ENCODE data around the gene KRT3.

KRT3 gene

GRCh38 chr12:52795694-52796428, at the start of gene KRT3:
KRT3 (minus strand) TSS chr12:52796117; CDS start chr12:52796042, 75 bp downstream.
- FAIRE-seq (no peak), DNase-seq (ENCODE audit: extremely low spot score, insufficient read length, low read depth) (no peak)

DNA sequence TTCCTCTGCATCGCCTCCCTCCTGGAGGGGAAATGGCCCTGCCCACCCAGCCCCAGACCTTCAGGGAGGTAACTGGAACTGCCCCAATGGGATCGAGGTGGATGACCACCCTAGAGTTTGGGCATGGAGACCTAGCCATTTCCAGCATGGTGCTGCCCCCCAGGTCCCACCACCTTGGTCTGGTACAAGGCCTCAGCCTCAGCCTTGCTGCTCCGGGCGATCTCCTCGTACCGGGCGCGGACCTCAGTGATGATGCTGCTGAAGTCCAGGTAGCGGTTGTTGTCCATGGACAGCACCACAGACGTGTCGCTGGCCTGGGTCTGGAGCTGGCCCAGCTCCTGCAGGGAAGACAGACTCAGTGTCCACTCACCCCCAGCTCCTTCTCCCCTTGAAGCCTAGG, 48.5 kb upstream of the KRT3 start:
- FAIRE-seq (no peak), DNase-seq (ENCODE audit: extremely low spot score, insufficient read length, low read depth) (no peak)

DNA sequence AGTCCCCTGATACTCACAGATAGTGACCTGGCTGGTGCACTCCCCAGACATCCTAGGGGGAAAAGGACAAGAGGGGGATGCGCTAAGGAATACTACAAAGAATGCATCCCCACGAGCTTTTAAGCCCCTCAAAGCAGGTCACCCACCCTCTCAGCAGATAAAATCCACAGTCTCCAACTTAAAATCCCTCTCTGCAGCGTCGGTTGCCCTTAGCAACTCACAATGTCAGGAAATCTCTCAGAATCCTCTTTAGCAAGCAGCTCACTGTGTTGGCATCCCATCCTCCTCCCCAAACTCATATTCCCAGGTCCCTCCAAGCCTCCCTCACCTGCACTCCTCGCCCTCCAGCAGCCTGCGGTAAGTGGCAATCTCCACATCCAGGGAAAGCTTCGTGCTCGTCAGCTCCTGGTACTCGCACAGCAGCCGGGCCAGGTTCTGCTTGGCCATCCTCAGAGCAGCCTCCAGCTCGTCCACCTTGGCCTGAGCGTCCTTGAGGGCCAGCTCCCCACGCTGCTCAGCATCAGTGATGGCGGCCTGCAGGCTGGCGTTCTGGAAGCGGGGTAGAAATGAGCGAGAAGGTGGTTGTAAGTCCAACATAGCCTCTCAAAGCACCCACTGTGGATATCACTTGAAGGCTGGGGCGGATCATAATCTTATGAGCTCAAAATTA, 43.7 kb upstream of the KRT3 start:
- FAIRE-seq: no peak
- DNase-seq (ENCODE audit: extremely low spot score, insufficient read length, low read depth): no peak

GRCh38 chr12:52838609-52839435, 42.9 kb upstream of the KRT3 start:
- DNase-seq (ENCODE audit: extremely low spot score, insufficient read length, low read depth) (no peak), FAIRE-seq (no peak)

GRCh38 chr12:52837781-52838608, 42.1 kb upstream of the KRT3 start:
- no peak for DNase-seq (ENCODE audit: extremely low spot score, insufficient read length, low read depth)

DNA sequence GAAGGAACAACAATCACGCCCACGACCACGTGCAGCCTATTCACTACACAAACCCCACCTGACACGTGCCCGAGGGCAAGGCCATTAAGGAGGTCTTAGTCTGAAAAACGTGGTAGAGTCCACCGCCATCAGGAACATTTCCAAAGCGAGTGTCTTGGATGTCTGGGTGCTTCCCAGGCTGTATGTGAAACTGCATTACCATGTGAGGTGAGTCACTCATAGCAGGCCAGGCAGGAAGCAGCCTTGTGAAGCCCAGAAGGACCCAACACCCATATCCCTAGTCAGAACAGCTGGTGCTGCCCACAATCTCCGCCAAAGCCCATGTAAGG, 41.5 kb upstream of the KRT3 start:
- FAIRE-seq: no peak

More at GRCh38 chr12:52837781-52838608, 42.1 kb upstream of the KRT3 start:
- no peak for FAIRE-seq

GRCh38 chr12:52836491-52837412, 40.8 kb upstream of the KRT3 start:
- FAIRE-seq (no peak), DNase-seq (ENCODE audit: extremely low spot score, insufficient read length, low read depth) (no peak)

More for the DNA sequence above, 41.5 kb upstream of the KRT3 start:
- DNase-seq (ENCODE audit: extremely low spot score, insufficient read length, low read depth): no peak

- DNase-seq (ENCODE audit: extremely low spot score, insufficient read length, low read depth): no peak
Measured at GRCh38 chr12:52836042-52836466, 40.1 kb upstream of the KRT3 start.

GRCh38 chr12:52835271-52836041, 39.5 kb upstream of the KRT3 start:
- no peak for DNase-seq (ENCODE audit: extremely low spot score, insufficient read length, low read depth)
- FAIRE-seq: no peak

More at GRCh38 chr12:52836042-52836466, 40.1 kb upstream of the KRT3 start:
- FAIRE-seq: no peak

DNA sequence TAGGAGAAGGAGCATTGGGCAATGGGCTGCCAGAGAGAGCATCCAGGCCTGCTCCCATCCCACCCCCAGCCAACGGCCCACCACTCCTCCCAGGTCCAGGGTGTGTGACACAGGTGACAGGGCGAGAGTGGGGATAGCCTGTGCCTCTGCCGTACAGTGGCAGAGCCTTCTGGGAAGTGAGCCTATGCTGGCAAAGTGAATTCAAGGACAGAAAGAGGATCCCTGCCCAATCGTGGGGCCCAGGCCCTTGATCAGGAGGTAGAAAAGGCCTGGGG, 38.7 kb upstream of the KRT3 start:
- no peak for FAIRE-seq
- DNase-seq (ENCODE audit: extremely low spot score, insufficient read length, low read depth): no peak

GRCh38 chr12:52833922-52834726, 38.2 kb upstream of the KRT3 start, which contains the start of gene KRT79:
KRT79 (minus strand) TSS chr12:52834311; CDS start chr12:52834260, 51 bp downstream.
- FAIRE-seq (no peak), DNase-seq (ENCODE audit: extremely low spot score, insufficient read length, low read depth) (no peak)

- FAIRE-seq (no peak), DNase-seq (ENCODE audit: extremely low spot score, insufficient read length, low read depth) (no peak)
Measured at GRCh38 chr12:52832985-52833905, 37.3 kb upstream of the KRT3 start.

- no peak for DNase-seq (ENCODE audit: extremely low spot score, insufficient read length, low read depth)
- FAIRE-seq: no peak
Measured at GRCh38 chr12:52832451-52832850, 36.5 kb upstream of the KRT3 start.

- DNase-seq (ENCODE audit: extremely low spot score, insufficient read length, low read depth) (no peak), FAIRE-seq (no peak)
Measured at GRCh38 chr12:52831251-52831650, 35.3 kb upstream of the KRT3 start.

GRCh38 chr12:52829986-52830770, 34.3 kb upstream of the KRT3 start:
- no peak for DNase-seq (ENCODE audit: extremely low spot score, insufficient read length, low read depth)
- no peak for FAIRE-seq

DNA sequence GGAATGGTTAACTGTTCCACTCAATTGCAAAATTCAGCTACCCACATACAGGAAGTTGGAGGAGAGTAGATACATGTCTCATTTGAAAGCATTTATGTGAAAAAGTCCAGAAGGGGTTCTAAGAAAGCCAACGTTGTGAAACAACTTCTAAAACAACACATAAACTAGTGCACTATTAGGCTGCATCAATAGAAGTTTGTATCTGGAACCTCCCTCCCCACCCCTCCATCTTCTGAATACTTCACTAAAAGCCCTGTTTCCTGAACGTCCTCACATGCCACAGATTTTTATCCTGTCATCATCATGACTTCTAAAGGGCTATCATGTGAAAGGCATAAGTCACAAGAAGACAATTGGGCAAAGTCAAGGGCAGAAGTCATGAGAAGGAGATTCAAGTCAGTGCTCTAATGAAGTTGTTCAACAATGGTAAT, 32.7 kb upstream of the KRT3 start:
- no peak for DNase-seq (ENCODE audit: extremely low spot score, insufficient read length, low read depth)
- no peak for FAIRE-seq
